Renal cortex interstitium (tissue), 15 donors: ENCODE data around the gene GCHFR. TPM values are rescaled to one million over a fixed set of nuclear protein-coding genes. Genes with fewer than 3 reads are reported as not detected.

ENCODE experiments used
- DNase-seq, 11 donors: peaks; one replicate each; pipeline ENCODE4 v3.0.0-alpha.2; 2013; ENCODE audit warnings: low read depth in 9 of 11, low spot score in 4 of 11; ENCODE audit errors: extremely low read depth in 1 of 11
- long read RNA-seq, 16 experiments: transcript quantifications; one replicate each; lab custom pipeline, GENCODE V29; 2026
- polyA plus RNA-seq, 3 donors: library from polyadenylated mRNA; unstranded; fragments of 120-200 nt; gene quantifications; one replicate each; pipeline ENCODE4 v1.2.1, GENCODE V29; 2013; ENCODE audit not compliant: insufficient read length in 3 of 3

Gene GCHFR
- polyA plus RNA-seq: 10 to 100 TPM; 29.7 to 53.1 (median 44.7) TPM
- long read RNA-seq, donor 1, transcript GCHFR-201 (3 exons, 777 nt): major isoform, 43 of 71 reads
- long read RNA-seq, donor 1, partial matches to known transcripts: 21 of 71 reads
- long read RNA-seq, donor 1, other reads (novel, unspliced or antisense): 5 of 71 reads
- long read RNA-seq, donor 2, transcript GCHFR-201 (3 exons, 777 nt): major isoform, 39 of 51 reads
- long read RNA-seq, donor 2, partial matches to known transcripts: 12 of 51 reads
- long read RNA-seq, donor 2, other reads (novel, unspliced or antisense): 0 of 51 reads
- long read RNA-seq, donor 3, transcript GCHFR-201 (3 exons, 777 nt): major isoform, 58 of 63 reads
- long read RNA-seq, donor 3, partial matches to known transcripts: 0 of 63 reads
- long read RNA-seq, donor 3, other reads (novel, unspliced or antisense): 0 of 63 reads
- long read RNA-seq, donor 4, transcript GCHFR-201 (3 exons, 777 nt): major isoform, 39 of 58 reads
- long read RNA-seq, donor 4, partial matches to known transcripts: 0 of 58 reads
- long read RNA-seq, donor 4, other reads (novel, unspliced or antisense): 16 of 58 reads
- long read RNA-seq, donor 5: 0 reads
- long read RNA-seq, donor 6, transcript GCHFR-201 (3 exons, 777 nt): major isoform, 38 of 53 reads
- long read RNA-seq, donor 6, partial matches to known transcripts: 9 of 53 reads
- long read RNA-seq, donor 6, other reads (novel, unspliced or antisense): 5 of 53 reads
- long read RNA-seq, donor 7, transcript GCHFR-201 (3 exons, 777 nt): major isoform, 53 of 94 reads
- long read RNA-seq, donor 7, partial matches to known transcripts: 28 of 94 reads
- long read RNA-seq, donor 7, other reads (novel, unspliced or antisense): 11 of 94 reads
- long read RNA-seq, donor 8: 0 reads
- long read RNA-seq, donor 9, transcript GCHFR-201 (3 exons, 777 nt): major isoform, 39 of 41 reads
- long read RNA-seq, donor 9, partial matches to known transcripts: 0 of 41 reads
- long read RNA-seq, donor 9, other reads (novel, unspliced or antisense): 0 of 41 reads
- long read RNA-seq, donor 10, transcript GCHFR-201 (3 exons, 777 nt): major isoform, 46 of 61 reads
- long read RNA-seq, donor 10, partial matches to known transcripts: 14 of 61 reads
- long read RNA-seq, donor 10, other reads (novel, unspliced or antisense): 0 of 61 reads
- long read RNA-seq, donor 11, transcript GCHFR-201 (3 exons, 777 nt): major isoform, 34 of 47 reads
- long read RNA-seq, donor 11, partial matches to known transcripts: 6 of 47 reads
- long read RNA-seq, donor 11, other reads (novel, unspliced or antisense): 6 of 47 reads
- long read RNA-seq, donor 12, transcript GCHFR-201 (3 exons, 777 nt): major isoform, 12 of 24 reads
- long read RNA-seq, donor 12, partial matches to known transcripts: 0 of 24 reads
- long read RNA-seq, donor 12, other reads (novel, unspliced or antisense): 11 of 24 reads
- long read RNA-seq, donor 13: 0 reads
- long read RNA-seq, donor 14, transcript GCHFR-201 (3 exons, 777 nt): major isoform, 35 of 61 reads
- long read RNA-seq, donor 14, partial matches to known transcripts: 7 of 61 reads
- long read RNA-seq, donor 14, other reads (novel, unspliced or antisense): 18 of 61 reads
- long read RNA-seq, donor 15, transcript GCHFR-201 (3 exons, 777 nt): major isoform, 22 of 39 reads
- long read RNA-seq, donor 15, partial matches to known transcripts: 9 of 39 reads
- long read RNA-seq, donor 15, other reads (novel, unspliced or antisense): 8 of 39 reads
- long read RNA-seq, donor 16, transcript GCHFR-201 (3 exons, 777 nt): major isoform, 80 of 81 reads
- long read RNA-seq, donor 16, partial matches to known transcripts: 0 of 81 reads
- long read RNA-seq, donor 16, other reads (novel, unspliced or antisense): 0 of 81 reads

DNA sequence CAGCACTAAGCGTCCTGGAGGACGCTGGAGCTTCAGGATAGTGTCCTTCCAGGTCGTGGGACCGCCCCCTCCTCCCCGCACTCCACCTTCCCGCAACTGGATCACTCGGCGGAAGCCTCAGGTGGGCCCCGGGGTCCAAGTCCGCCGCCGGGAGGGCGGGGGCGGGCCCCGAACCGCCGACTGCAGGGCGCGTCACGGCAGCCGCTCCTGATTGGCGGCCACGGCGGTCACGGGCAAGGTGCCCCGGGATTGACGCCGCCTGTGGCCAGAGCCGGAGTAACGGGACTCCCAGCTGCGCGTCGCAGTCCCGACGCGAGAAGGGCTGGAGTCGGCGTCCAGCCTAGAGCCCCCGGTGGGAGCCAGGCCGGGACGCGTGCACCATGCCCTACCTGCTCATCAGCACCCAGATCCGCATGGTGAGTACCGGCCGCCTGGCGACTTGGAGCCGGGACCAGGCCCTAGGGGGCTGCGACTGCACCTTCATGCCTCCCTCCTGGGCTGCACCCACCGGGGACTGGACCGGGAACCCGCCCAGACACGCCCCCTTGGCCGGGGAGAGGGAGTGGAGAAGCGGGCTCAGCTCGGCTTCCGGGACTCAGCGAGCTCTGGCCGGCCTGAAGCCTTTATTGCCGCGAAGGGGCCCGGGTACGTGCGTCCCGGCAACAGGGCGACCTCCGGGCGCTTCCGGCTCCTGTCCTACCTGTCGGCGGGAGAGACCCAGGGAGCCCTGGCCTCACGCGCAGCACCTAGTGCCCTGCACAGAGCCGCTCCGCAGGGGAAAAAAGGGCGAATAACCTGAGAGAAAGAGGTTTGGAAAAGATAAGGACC lies at the start of gene GCHFR:
TSS of gene GCHFR (plus strand) at position 268 of the 828 bp plus-strand sequence. CDS start at position 381, 113 bp downstream.
- DNase-seq: peak in 4 of 11 donors; percentile 56 to 73 (median 70)

DNA sequence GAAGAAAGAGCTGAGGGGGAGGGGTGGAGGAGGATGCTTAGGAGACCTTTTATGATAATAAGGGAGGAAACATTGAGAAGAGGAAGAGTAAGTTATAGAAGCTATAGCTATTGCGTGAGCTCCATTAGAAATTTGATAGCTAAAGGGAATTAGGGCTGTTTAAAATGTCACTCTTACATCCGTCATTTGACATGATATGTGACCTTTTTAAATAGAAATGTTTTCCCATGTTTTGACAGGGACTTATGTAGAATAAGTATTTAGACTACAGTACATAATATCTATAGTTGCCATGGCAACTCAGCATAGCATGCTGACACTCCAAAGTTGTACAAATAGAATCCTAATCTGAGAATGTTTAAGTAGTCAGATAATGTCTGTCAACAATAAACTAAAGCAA lies 49.7 kb upstream of the GCHFR start:
- DNase-seq: no peak

DNA sequence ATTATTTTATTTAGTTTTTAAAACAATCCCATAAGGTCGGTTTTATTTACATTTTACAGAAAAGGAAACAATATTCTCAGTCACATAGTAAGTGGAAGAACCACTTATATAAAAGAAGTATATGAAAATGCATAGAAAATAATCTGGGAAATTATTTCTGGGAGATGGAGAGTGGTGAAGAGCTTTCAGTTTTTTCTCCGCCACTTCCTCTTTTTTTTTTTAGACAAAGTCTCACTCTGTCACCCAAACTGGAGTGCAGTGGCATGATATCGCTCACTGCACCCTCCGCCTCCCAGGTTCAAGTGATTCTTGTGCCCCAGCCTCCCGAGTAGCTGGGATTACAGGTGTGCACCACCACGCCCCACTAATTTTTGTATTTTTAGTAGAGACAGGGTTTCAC lies 47.7 kb upstream of the GCHFR start:
- DNase-seq: no peak

DNA sequence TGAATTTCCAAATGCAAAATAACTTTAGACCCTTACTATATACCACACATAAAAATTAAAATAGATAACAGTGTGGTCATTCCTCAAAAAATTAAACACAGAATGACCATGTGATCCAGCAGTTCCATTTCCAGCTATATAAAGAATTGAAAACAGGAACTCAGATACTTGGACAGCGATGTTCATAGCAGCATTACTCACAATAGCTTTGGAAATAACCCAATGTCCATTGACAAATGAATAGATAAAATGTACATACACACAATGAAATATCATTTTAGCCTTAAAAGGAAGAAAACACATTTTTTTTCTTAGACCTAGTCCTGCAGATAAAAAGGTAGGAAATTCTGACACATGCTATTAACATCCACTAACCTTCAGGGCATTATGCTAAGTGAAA lies 42.2 kb upstream of the GCHFR start:
- no peak for DNase-seq

DNA sequence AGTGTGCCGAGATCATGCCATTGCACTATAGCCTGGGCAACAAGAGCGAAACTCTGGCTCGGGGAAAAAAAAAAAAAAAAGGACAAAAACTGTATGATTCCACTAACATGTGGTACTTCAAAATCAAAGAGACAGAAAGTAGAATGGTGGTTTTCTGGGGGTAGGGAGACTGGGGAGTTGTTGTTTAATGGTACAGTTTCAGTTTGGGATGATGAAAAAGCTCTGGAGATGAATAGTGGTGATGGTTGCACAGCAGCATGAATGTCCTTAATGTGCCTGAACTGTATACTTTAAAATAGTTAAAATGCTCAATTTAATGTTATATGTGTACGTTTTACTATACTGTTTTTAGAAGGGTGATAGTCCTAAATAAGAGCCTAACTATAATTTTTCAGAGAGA lies 41.5 kb upstream of the GCHFR start:
- DNase-seq: no peak

DNA sequence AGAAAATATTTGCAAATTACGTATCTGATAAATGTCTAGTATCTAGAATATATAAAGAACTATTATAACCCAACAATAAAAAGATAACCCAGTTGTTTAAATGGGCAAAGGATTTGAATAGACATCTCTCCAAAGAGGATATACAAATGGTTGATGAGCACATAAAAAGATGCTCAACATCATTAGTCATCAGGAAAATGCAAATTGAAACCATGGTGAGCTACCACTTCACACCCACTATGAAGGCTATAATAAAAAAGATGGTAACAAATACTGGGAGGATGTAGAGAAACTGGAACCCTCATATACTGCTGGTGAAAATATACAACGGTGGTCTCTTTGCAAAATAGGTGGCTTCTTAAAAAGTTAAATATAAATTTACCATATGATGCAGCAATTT lies 40.9 kb upstream of the GCHFR start:
- no peak for DNase-seq

DNA sequence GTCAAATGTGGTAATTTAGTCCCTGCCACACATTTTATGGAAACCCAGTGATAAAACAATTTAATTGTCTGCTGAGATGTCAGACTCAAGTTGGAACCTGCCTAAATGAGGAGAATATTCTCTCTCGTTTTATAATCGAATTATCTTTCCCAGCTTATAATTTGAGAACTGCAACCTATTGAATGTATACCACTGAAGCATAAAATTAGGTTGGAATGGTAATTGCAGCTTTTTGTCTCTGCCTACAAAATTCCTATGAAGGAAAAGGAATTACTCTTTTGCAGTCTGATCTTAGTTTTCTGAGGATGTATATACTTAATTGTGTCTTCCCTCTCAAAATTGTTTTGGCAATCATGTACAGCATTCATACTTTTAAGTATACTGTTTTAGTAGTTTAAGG lies 39.9 kb upstream of the GCHFR start:
- no peak for DNase-seq

DNA sequence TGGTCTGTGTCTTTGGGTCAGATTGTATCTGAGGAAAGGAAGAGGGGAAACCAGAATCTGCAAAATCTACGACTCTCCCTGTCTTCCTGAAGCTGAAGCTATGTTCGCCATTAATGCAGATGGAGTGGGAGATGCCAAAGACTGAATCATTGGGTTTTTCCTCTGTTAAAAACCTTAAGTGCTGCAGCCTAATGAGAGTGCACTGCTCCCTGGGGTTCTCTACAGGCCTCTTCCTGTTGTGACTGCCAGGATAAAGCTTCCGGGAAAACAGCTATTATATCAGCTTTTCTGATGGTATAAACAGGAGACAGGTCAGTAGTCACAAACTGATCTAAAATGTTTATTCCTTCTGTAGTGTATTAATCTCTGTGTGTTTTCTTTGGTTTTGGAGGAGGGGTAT lies 32.8 kb upstream of the GCHFR start:
- no peak for DNase-seq

DNA sequence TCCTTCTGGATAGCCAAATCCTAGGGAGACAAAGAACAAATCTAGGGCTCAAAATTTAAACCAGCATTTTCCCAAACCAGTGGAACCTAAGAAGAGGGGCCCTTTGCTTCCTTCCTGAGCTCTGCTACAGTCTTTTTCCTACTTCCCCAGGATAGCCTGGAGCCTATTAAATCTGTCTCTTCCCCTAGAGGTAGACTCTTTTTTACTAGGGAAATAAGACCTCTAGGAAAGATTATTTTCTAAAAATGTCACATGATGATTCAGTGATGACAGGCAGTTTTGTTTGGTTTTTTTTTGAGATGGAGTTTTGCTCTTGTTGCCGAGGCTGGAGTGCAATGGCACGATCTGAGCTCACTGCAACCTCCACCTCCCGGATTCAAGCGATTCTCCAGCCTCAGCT lies 27.3 kb upstream of the GCHFR start:
- DNase-seq: no peak

DNA sequence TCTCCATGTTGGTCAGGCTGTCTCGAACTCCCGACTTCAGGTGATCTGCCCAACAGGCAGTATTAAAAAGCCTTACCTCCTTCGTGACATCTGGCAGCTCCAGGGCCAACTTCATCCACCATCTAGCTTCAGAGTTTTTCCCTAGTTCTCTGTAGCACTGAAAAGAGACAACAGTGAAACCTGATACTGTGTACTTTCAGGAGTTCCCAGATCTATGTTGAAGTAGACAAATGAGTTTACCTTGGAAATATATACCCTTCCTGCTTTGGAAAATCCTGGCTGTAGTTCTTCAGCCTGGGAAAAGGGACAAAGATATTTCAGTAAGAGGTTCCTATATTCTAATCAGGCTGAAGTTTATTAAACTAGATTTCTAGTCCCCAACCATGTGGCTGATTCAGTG lies 26.8 kb upstream of the GCHFR start:
- peak in 1 of 11 donors; percentile 24 for DNase-seq

DNA sequence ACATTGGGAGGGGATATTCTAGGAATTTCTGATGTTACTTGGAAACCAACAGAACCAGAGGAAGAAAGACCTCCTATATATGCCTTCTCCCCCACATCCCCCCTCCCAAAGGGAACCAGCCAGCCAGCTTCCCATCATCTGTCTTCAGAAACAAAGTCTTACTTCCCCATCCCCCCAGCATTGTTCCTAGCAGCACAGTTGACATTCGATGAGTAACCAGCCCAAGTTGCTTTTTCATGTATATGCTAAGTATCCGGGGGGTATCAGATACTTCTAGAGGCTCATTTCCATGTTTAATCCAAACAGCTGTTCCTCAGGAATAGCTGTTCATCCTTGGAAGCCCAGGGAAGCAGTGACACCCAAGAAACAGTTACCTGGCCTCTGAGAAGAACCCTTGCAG lies 24.8 kb upstream of the GCHFR start:
- no peak for DNase-seq

DNA sequence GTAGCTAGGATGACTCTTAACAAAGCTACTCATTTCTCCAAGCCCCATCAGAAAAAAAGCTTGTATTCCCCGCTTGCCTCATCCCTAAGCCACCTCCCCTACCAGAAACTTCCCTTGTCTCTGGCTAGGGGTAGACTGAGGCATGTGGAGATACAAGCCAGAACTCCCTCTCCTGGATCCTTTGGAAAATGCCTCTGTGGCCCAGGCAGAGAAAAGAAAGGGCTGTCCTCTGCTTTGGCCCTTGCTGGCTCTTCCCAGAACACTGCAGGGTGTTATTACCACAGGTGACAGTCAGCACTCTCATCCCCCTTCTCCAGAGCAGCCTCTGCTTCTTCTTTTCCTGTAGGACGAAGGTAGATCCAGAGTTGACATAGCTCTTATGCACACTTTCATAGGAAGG lies 24.0 kb upstream of the GCHFR start:
- no peak for DNase-seq

DNA sequence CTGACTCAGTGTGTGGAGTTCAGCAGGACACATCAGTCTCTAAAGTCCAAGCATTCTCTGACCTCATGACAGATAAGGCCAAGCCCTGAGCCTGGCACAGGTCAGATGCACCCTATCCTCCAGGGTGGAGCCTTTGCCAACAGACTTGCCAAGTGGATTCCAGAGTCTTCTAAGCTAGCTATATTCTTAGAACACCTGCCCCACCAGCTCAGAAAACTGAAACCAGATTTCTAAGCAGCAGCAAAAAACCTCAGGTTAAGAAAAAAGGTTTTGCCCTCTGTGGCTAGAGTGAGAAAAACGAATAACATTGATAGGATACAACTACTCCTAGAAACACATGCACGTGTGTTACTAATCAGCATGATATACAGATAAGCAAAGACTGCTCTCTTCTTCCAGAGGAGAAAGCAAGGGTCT lies 20.4 kb upstream of the GCHFR start:
- no peak for DNase-seq

DNA sequence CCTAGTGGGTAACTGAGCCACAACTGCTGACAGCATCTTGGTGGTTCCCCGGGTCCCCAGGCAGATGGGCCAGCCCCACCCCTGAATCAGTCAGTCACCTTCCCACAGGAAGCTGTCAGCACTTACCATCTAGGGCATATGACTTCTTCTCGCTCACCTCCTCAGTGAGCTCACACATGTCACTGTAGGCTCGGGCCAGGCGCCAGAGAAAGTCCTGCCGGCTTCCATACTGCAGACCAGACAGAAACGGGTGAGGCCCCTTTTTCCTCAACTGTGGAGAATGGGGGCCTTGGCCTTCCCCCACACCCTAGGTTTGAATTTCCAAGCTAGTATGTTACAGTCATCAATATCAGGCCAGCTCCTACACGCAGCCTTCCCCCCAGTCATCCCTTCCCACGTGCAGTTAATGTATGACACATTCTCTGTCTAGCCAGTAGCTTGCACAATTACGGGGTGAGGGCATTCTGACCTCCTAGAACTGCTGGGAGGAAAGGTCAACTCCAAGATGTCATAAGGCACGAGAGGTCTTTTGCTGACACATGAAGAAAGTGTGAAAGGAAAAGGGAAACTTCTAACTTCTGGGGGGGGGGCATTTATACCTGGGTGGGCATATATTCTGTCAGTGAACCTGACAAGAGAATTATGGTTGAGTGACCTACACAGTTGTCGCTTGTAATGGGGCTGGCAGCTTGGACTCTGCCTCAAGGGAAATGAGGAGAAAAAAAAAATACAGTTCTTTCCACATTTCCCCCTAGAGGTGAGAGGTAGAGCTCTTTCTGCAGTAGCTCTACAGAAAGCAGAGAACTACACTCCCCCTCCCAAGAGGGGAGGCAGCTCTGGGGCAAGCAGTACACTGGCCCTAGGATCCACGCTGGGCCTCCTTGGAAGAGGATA lies 19.7 kb upstream of the GCHFR start:
- no peak for DNase-seq

DNA sequence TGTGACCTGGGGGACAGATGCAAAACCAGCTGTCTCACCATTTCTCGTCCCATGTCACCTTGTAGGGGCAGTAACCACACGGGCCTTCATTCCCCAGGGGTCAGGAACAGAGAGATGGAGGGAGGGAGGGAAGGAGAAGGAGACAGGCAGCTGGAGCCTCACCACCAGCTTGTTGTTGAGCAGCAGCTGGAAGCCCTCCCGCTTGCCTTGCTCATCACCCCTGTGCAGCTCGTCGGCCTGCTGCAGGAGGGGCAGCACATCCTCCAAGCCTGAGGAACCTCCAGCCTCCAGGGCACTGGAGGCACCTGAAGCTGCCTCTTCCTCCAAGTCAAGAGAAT lies 19.1 kb upstream of the GCHFR start:
- no peak for DNase-seq

DNA sequence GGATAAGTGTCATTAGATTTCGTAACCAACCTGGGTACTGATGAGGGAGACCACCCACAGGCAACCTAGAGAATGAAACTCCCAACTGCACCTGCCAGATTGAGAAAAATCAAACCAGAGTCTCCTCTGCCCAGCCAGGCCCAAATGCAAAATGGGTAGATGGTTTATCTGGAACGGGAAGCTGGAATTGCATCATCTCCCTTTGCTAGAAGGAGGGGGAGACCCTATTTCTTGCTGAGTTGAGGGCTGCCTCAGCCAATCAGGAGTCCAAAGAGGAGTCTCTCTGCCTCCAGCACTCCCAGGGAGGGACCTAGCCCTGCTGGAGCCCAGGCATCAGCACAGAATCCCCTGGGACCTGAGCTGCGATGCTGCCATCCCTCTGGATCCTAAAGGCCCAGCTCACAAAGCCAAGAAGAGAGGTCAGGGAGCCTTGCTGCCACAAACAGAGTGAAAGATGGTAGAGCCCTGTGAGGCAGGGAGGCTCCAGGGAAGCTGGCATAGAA lies 16.9 kb upstream of the GCHFR start:
- DNase-seq: no peak
